Esophagus muscularis mucosa (tissue), 4 donors: ENCODE measurements around the gene PRLR. TPM values are rescaled to one million over a fixed set of nuclear protein-coding genes. Genes with fewer than 3 reads are reported as not detected.

Experiments
- DNase-seq: peaks from one replicate; pipeline ENCODE4 v3.0.0-alpha.2; 2017; ENCODE audit errors: extremely low spot score
- H3K27ac ChIP-seq, 4 donors: fragments of 200-600 bp; sonication (generic); replicated peaks in 1 of 4; 1 replicate in 3 of 4; 2 replicates in 1 of 4; pipeline ENCODE4 v1.5.1; 2016 to 2019; ENCODE audit warnings: mild to moderate bottlenecking in 1 of 4
- H3K27me3 ChIP-seq, 4 donors: fragments of 200-600 bp; sonication (generic); one replicate each; pipeline versions ENCODE4 v1.5.1 to v1.6.0; 2016 to 2019
- H3K36me3 ChIP-seq, 4 donors: fragments of 200-600 bp; sonication (generic); one replicate each; pipeline ENCODE4 v1.5.1; 2016 to 2019
- H3K4me1 ChIP-seq, 4 donors: fragments of 200-600 bp; sonication (generic); one replicate each; pipeline ENCODE4 v1.5.1; 2016 to 2019
- H3K4me3 ChIP-seq, 4 donors: fragments of 200-600 bp; sonication (generic); 1 replicate in 2 of 4; 2 replicates in 2 of 4; pipeline ENCODE4 v1.5.1; 2016 to 2019; ENCODE audit warnings: mild to moderate bottlenecking in 4 of 4, moderate library complexity in 1 of 4
- H3K9me3 ChIP-seq, 4 donors: fragments of 200-600 bp; sonication (generic); 1 replicate in 3 of 4; 2 replicates in 1 of 4; pipeline ENCODE4 v1.5.1; 2016 to 2019
- EP300 ChIP-seq: sonication (generic); formaldehyde crosslinking; IDR thresholded peaks from one replicate; pipeline ENCODE4 v1.6.1; 2017; ENCODE audit warnings: antibody characterized with exemption
- POLR2A ChIP-seq: fragments of 450-650 bp; IDR thresholded peaks from one replicate; pipeline ENCODE4 v1.6.1; 2017; ENCODE audit warnings: antibody characterized with exemption, moderate library complexity, mild to moderate bottlenecking, low read depth
- POLR2AphosphoS5 ChIP-seq, 2 donors: sonication (generic); formaldehyde crosslinking; IDR thresholded peaks; one replicate each; pipeline ENCODE4 v1.6.1; 2017; ENCODE audit warnings: antibody characterized with exemption in 2 of 2
- WGBS: methylation state at CpG from one replicate; pipeline ENCODE4 v1.1.5; 2018; 5-methylcytosine and 5-hydroxymethylcytosine counted together
- intact Hi-C: fragments of 100-400 bp; cut with DNase I; formaldehyde crosslinking; loops from one replicate; pipeline ENCODE4 v1.15.1; 2023
- total RNA-seq, 4 donors: library from RNA; depleted of rRNA; stranded (reverse); fragments of >200 nt; gene quantifications; one replicate each; pipeline versions ENCODE4 v1.1.0 to v1.2.1, GENCODE V29; 2016
- TF ChIP-seq, protein P1 (sequence below), 3 experiments: fragments of 200-600 bp in 2 of 3; fragments of 450-650 bp in 1 of 3; sonication (generic) in 2 of 3; IDR thresholded peaks; one replicate each; pipeline ENCODE4 v1.5.1; 2017 to 2019; ENCODE audit warnings: antibody characterized with exemption in 3 of 3, mild to moderate bottlenecking in 2 of 3, moderate library complexity in 1 of 3

The PRLR gene
- total RNA-seq, 4 donors from 2014 or later, result 0.66 to 1.7 (median 0.79) TPM

DNA sequence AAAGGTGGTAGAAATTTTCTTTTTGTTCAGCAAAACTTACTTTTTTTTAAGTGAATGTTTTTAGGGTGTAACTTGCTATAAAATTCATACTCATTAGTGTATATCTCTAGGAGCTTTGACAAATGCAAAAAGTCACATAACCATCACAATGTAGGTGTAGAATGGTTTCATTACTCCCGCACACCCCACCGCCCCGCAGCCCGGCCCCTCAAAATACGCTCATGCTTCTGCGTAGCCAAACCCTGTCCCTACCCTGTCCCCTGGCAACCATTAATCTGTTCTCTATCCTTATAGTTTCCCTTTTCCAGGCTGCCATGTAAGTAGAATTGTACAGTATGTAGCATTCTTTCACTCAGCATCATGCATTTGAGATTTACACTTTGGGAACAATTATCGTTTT is 9.2 kb upstream of the PRLR start:
- H3K27me3 ChIP-seq, result no peaks in the 10 kb centered on the region
- intact Hi-C loops, result no loop called here
- no peak for TF ChIP-seq POLR2A
- H3K9me3 ChIP-seq, result no peaks in the 10 kb centered on the region
- peak; percentile 39 for DNase-seq
- H3K27ac ChIP-seq, result no peak overlapping the region
- WGBS, result 89% methylated on average over 7 of the region's 7 CpGs
- no peak overlapping the region for H3K4me3 ChIP-seq
- H3K4me1 ChIP-seq, result no peaks in the 10 kb centered on the region
- no peaks in the 10 kb centered on the region for H3K36me3 ChIP-seq

DNA sequence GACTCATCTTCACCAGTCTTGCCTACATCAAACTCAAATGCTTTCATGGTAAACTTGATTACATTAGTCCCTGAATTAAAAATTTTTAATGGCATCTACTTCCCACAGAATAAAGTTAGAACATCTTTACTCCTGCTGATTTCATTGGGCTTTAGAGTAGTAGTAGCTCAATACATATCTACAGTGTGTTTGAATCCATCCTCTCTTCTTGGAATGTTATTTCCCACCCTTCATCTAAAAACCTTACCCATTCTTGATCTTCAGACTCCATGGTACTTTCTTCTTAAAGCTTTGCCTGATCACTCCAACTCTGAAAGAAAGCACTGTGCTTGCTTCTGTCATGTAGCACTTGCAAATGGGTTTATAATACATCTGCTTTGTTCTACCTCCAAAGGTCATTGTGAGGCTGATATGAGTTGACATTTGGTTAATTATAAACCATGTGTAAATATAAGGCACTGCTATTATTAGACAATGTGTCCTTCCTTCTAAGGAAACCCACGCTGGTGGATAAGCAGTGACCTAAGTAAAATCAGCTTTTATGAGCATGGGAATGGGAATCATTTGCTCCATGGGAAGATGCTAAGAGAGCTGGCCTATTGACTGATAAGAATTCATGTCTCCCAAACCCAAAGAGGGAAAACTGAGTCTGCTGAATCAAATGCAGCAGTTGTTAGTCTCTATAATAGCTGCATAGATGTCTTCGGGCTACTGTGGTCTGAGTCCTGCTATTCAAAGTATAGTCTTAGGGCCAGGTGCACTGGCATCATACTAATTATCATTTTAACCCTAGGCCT is 7.5 kb upstream of the PRLR start:
- DNase-seq, result peak; percentile 31
- Histone ChIP-seq H3K9me3 (no peaks in the 10 kb centered on the region), H3K27me3 (peaks cover 0 to 2% (median 0%) of the 10 kb centered on the region in 4 donors), H3K4me3 (no peak overlapping the region), H3K27ac (no peak overlapping the region), H3K36me3 (no peaks in the 10 kb centered on the region), H3K4me1 (no peaks in the 10 kb centered on the region)
- intact Hi-C loops, result no loop called here
- TF ChIP-seq EP300, result no peak
- TF ChIP-seq POLR2AphosphoS5 (IDR thresholded peaks at IDR 0.05), result no peak
- TF ChIP-seq, protein P1, sequence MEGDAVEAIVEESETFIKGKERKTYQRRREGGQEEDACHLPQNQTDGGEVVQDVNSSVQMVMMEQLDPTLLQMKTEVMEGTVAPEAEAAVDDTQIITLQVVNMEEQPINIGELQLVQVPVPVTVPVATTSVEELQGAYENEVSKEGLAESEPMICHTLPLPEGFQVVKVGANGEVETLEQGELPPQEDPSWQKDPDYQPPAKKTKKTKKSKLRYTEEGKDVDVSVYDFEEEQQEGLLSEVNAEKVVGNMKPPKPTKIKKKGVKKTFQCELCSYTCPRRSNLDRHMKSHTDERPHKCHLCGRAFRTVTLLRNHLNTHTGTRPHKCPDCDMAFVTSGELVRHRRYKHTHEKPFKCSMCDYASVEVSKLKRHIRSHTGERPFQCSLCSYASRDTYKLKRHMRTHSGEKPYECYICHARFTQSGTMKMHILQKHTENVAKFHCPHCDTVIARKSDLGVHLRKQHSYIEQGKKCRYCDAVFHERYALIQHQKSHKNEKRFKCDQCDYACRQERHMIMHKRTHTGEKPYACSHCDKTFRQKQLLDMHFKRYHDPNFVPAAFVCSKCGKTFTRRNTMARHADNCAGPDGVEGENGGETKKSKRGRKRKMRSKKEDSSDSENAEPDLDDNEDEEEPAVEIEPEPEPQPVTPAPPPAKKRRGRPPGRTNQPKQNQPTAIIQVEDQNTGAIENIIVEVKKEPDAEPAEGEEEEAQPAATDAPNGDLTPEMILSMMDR (IDR thresholded peaks at IDR 0.05), result no peak
- no peak for TF ChIP-seq POLR2A
- 80% methylated on average over 2 of the region's 2 CpGs for WGBS

DNA sequence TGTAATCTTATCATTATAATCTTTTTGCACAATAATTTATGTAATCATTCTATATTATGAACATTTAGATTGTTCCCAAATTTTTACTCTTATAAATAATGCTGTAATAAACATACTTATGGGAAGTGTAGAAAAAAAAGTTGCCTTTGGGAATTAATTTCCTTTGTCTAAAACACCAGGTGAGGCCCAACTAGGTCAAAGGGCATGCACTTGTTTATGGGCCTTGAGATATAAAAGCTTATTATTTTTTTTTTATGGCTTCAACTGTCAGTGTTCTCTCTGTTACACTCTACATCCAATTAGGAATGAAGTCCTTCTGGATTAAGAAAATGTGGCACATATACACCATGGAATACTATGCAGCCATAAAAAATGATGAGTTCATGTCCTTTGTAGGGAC is 6.5 kb upstream of the PRLR start:
- no peak overlapping the region for H3K27ac ChIP-seq
- no peak for DNase-seq
- TF ChIP-seq POLR2AphosphoS5 (IDR thresholded peaks at IDR 0.05) (no peak), EP300 (no peak), POLR2A (no peak)
- TF ChIP-seq, protein P1 (IDR thresholded peaks at IDR 0.05), result no peak

DNA sequence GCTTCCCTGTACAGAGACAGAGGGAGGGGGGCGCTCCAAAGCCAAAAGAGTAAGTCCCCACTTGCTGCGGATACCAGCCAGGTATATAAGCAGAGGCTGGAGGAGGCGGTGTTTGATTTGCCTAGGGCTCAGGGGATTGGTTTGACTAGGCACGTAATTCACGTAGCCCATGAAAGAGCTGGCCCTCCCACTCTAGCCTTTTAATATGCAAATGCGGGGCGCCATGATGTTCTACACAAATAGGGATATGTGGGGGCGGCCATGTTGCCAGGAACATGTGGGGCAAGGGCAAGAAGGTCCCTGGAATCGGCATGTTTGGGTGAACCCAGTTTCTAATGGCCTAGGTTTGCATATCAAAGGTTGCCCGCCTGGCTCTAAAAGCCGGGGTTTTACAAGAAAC is 3.3 kb upstream of the PRLR start:
- peaks cover 13 to 18% (median 18%) of the 10 kb centered on the region in 4 donors for H3K4me1 ChIP-seq
- TF ChIP-seq POLR2AphosphoS5 (IDR thresholded peaks at IDR 0.05), result no peak
- TF ChIP-seq, protein P1 (IDR thresholded peaks at IDR 0.05), result no peak
- TF ChIP-seq POLR2A, result no peak
- TF ChIP-seq EP300, result no peak
- H3K27me3 ChIP-seq, result peaks cover 0 to 36% (median 17%) of the 10 kb centered on the region in 4 donors
- no peaks in the 10 kb centered on the region for H3K36me3 ChIP-seq
- H3K4me3 ChIP-seq, result no peak overlapping the region
- H3K27ac ChIP-seq, result no peak overlapping the region
- WGBS, result 91% methylated on average over 10 of the region's 11 CpGs
- H3K9me3 ChIP-seq, result no peaks in the 10 kb centered on the region
- no peak for DNase-seq
- intact Hi-C loops, result no loop called here

More for the DNA sequence above, 6.5 kb upstream of the PRLR start:
- Histone ChIP-seq H3K4me3 (no peak overlapping the region), H3K4me1 (no peaks in the 10 kb centered on the region), H3K27me3 (peaks cover 0 to 11% (median 0%) of the 10 kb centered on the region in 4 donors), H3K36me3 (no peaks in the 10 kb centered on the region), H3K9me3 (no peaks in the 10 kb centered on the region)
- intact Hi-C loops, result no loop called here

DNA sequence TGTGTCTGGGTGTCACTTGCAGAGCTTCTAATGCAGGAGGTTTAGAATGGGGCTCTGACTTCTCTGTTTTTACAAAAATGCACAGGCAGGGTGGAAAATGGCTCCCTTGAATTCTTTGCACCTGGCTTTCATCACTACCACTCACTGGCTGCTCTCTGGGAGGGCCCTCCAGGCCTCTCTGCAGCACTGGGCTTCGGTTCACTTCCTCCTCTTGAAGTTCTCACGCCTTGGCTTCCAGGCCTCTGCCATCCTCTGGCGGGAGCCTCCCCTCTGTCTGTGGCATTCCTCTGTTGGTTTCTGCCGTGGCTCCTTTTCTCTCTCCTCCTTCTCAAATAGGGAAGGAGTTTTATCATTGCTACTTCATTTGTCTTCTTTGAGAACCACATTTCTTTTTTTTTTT is 2.8 kb upstream of the PRLR start:
- WGBS, result 81% methylated on average over 4 of the region's 4 CpGs
- peaks cover 0 to 41% (median 19%) of the 10 kb centered on the region in 4 donors for H3K27me3 ChIP-seq
- no peaks in the 10 kb centered on the region for H3K9me3 ChIP-seq
- DNase-seq, result no peak
- no peak overlapping the region for H3K27ac ChIP-seq
- intact Hi-C loops, result no loop called here
- TF ChIP-seq, protein P1 (IDR thresholded peaks at IDR 0.05), result no peak
- TF ChIP-seq POLR2A, result no peak
- no peak for TF ChIP-seq POLR2AphosphoS5 (IDR thresholded peaks at IDR 0.05)
- TF ChIP-seq EP300, result no peak
- no peak overlapping the region for H3K4me3 ChIP-seq
- peaks cover 13 to 18% (median 18%) of the 10 kb centered on the region in 4 donors for H3K4me1 ChIP-seq
- H3K36me3 ChIP-seq, result no peaks in the 10 kb centered on the region
